Measurements from ENCODE around the gene FRS3. TPM values are rescaled to one million over a fixed set of nuclear protein-coding genes. Genes with fewer than 3 reads are reported as not detected.

Gene FRS3
- total and polyA plus RNA-seq, 2 of the 13 experiments (the other 11 are each of a cell fraction or from before 2014, with no cell fraction given), result 3.0 to 7.4 TPM

DNA sequence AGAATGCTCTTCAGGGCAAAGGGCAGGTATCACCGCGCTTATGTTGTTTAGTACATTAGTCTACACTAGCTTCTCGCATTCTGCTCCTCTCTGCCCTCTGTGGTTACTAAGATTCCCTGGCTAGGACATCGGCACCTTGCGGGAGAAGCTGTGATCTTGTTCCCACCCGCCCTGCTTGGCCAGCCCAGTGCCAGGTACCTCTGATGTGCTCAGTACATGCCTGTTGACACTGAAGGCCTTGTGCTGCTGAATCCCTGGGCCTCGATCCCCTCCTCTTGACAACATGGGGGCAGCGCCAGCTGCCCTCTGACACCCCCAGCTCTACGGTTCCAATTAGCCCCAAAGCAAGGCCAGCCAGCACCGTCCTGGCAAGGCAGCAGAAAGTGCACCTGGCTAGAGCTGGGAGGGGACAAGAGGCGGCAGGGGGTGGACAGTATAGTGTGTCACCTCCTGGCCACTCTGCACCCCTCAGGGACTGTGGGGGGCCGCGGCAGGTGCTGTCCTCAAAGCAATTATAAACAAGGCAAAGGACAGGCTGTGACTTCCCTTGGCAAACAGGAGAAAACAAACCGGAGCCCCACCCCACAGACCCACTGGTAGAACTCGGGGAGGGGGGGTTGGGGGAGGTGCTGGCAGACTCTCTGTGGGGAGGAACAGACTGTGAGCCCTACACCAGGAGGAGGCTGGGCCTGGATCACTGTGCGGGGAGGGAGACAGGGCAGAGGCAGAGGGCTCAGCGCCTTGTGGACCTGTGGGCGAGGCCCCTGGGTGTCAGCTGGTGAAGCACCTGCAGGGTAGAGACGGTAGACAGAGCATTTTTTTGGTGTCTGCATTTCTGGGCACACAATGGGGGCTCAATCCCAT lies 51.4 kb downstream of the FRS3 start (continued):
- no peak for TF ChIP-seq U2AF1 (optimal IDR thresholded peaks at IDR 0.05; ENCODE audit: low read depth, low read length)
- no peak for TF ChIP-seq CENPX (CRISPR knock-in tag; IDR thresholded peaks at IDR 0.05)
- no peak for TF ChIP-seq ZNF33B (CRISPR knock-in tag; IDR thresholded peaks at IDR 0.05)
- no peak for TF ChIP-seq ZNF574 (CRISPR knock-in tag; IDR thresholded peaks at IDR 0.05)
- no peak for TF ChIP-seq BHLHE40 (IDR thresholded peaks at IDR 0.05; ENCODE audit: low read length)
- TF ChIP-seq NFIB (CRISPR knock-in tag; IDR thresholded peaks at IDR 0.05; ENCODE audit: borderline replicate concordance), result no peak
- TF ChIP-seq ZNF350 (CRISPR knock-in tag; IDR thresholded peaks at IDR 0.05; ENCODE audit: borderline replicate concordance, low read depth), result peak; percentile 76
- no peak for TF ChIP-seq ZNF768 (CRISPR knock-in tag; IDR thresholded peaks at IDR 0.05)
- TF ChIP-seq SKI (IDR thresholded peaks at IDR 0.05; ENCODE audit: partially characterized antibody), result no peak
- TF ChIP-seq, protein P1, sequence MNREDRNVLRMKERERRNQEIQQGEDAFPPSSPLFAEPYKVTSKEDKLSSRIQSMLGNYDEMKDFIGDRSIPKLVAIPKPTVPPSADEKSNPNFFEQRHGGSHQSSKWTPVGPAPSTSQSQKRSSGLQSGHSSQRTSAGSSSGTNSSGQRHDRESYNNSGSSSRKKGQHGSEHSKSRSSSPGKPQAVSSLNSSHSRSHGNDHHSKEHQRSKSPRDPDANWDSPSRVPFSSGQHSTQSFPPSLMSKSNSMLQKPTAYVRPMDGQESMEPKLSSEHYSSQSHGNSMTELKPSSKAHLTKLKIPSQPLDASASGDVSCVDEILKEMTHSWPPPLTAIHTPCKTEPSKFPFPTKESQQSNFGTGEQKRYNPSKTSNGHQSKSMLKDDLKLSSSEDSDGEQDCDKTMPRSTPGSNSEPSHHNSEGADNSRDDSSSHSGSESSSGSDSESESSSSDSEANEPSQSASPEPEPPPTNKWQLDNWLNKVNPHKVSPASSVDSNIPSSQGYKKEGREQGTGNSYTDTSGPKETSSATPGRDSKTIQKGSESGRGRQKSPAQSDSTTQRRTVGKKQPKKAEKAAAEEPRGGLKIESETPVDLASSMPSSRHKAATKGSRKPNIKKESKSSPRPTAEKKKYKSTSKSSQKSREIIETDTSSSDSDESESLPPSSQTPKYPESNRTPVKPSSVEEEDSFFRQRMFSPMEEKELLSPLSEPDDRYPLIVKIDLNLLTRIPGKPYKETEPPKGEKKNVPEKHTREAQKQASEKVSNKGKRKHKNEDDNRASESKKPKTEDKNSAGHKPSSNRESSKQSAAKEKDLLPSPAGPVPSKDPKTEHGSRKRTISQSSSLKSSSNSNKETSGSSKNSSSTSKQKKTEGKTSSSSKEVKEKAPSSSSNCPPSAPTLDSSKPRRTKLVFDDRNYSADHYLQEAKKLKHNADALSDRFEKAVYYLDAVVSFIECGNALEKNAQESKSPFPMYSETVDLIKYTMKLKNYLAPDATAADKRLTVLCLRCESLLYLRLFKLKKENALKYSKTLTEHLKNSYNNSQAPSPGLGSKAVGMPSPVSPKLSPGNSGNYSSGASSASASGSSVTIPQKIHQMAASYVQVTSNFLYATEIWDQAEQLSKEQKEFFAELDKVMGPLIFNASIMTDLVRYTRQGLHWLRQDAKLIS (CRISPR knock-in tag; IDR thresholded peaks at IDR 0.05), result no peak
- no peak for TF ChIP-seq ZC3H4 (CRISPR knock-in tag; IDR thresholded peaks at IDR 0.05; ENCODE audit: borderline replicate concordance)
- no peak; the same call in 1 of the 2 replicates for TF ChIP-seq MAZ (IDR thresholded peaks at IDR 0.05; ENCODE audit: borderline replicate concordance, low read depth, low read length)
- TF ChIP-seq MAZ (CRISPR knock-in tag; IDR thresholded peaks at IDR 0.05; ENCODE audit: low read depth), result 0 out of 2 replicates have a peak, but pooled peaks have one; percentile 34
- no peak for TF ChIP-seq CC2D1A (CRISPR knock-in tag; IDR thresholded peaks at IDR 0.05)
- no peak for TF ChIP-seq CERS6 (CRISPR knock-in tag; IDR thresholded peaks at IDR 0.05)
- no peak for TF ChIP-seq ZNF501 (CRISPR knock-in tag; IDR thresholded peaks at IDR 0.05)
- no peak for TF ChIP-seq MEIS2 (CRISPR knock-in tag; IDR thresholded peaks at IDR 0.05)
- TF ChIP-seq ZNF234 (CRISPR knock-in tag; conservative IDR thresholded peaks at IDR 0.05), result no peak
- TF ChIP-seq HINFP (CRISPR knock-in tag; IDR thresholded peaks at IDR 0.05; ENCODE audit: low read depth), result 0 out of 2 replicates have a peak, but pooled peaks have one; percentile 11
